Measurements from ENCODE around the gene BAD. TPM values are rescaled to one million over a fixed set of nuclear protein-coding genes. Genes with fewer than 3 reads are reported as not detected.
"Not testable (repeated sequence)": the region's sequence is repeated elsewhere in the genome, so short reads cannot be mapped to it uniquely, and the experiment has no call there.

BAD gene
- total and polyA plus RNA-seq, 8 donors = 45.0 to 71.4 (median 55.1) TPM

DNA sequence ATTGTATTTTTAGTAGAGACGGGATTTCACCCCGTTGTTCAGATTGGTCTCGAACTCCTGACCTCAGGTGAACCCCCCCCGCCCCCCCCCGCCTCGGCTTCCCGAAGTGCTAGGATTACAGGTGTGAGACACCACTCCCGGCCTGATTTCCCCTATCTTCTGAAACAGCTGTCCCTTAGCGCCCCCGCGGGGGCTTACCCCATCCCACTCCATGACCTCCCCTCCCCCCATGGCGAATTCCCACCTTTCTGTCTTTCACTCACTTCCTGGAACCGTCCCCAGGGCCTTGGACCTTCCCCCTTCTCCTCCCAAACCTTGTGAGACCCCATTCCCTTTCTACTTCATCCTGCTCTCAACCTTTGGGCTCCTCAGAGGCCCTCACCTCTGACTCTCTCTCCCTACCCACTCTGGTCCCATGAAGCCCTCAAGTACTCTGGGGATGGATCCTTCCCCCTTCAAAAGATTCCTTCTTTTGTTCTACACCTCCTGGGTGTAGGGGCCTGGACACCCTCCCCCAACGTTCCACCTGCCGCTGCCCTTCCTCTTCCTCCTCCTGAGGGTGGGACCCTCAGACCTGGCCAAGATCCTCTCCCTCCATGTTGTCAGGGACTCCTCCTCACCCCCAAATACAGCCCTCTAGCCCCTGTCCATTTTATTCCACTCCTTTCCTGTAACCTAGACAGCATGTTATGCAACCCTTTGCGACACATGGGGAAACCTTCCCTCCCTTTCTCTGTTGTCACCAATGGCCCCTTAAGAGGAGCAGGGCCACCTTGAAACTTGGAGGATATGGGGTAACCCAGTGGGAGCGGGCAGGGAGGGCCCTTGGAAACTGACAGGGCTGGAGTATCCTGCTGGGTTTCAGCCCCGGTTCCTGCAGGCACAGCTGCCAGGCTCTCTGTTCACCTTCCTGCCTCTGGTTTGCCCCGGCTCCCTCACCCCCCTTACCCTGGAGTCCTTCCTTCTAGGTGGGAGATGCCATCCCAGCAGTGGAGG is 34.6 kb upstream of the BAD start:
- DNase-seq (no peak), ATAC-seq (no peak)
- Histone ChIP-seq H3K27ac (peak overlapping the region; percentile 98 to 99), H3K9me3 (no peaks in the 10 kb centered on the region), H3K36me3 (peaks cover 0 to 47% of the 10 kb centered on the region in 2 donors), H3K27me3 (no peaks in the 10 kb centered on the region), H3K4me1 (peaks cover 5 to 44% of the 10 kb centered on the region in 2 donors), H3K4me3 (peak overlapping the region; percentile 71 to 85)
- TF ChIP-seq, protein P1, sequence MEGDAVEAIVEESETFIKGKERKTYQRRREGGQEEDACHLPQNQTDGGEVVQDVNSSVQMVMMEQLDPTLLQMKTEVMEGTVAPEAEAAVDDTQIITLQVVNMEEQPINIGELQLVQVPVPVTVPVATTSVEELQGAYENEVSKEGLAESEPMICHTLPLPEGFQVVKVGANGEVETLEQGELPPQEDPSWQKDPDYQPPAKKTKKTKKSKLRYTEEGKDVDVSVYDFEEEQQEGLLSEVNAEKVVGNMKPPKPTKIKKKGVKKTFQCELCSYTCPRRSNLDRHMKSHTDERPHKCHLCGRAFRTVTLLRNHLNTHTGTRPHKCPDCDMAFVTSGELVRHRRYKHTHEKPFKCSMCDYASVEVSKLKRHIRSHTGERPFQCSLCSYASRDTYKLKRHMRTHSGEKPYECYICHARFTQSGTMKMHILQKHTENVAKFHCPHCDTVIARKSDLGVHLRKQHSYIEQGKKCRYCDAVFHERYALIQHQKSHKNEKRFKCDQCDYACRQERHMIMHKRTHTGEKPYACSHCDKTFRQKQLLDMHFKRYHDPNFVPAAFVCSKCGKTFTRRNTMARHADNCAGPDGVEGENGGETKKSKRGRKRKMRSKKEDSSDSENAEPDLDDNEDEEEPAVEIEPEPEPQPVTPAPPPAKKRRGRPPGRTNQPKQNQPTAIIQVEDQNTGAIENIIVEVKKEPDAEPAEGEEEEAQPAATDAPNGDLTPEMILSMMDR (IDR thresholded peaks at IDR 0.05) = no peak
- intact Hi-C loops (cut with DNase I) = no loop called here

DNA sequence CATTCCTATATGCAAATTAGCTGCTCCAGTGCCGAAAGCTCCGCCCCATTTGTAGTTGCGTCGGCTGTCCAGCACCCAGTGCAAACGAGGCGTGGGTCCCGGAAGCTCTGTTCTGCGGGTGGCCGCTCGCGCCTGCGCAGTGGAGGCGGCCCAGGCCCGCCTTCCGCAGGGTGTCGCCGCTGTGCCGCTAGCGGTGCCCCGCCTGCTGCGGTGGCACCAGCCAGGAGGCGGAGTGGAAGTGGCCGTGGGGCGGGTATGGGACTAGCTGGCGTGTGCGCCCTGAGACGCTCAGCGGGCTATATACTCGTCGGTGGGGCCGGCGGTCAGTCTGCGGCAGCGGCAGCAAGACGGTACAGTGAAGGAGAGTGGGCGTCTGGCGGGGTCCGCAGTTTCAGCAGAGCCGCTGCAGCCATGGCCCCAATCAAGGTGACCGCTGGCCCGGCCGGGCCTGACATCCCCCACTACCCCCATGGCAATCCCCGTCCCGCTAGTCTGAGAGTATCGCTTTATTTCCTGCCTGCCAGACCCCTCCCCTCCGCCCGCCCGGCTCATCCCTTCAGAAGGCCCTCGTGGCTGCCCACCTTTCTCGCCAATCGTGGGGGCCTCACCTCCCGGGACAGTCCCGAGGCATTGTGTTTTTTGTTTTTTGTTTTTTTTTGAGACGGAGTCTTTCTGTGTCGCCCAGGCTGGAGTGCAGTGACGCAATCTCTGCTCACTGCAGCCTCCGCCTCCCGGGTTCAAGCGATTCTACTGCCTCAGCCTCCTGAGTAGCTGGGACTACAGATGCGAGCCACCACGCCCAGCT is 33.7 kb upstream of the BAD start, which contains the start of gene PRDX5:
Gene PRDX5 (plus strand): TSS at position 161 of the 805 bp plus-strand sequence. CDS start 95 bp downstream, at position 256.
- Histone ChIP-seq H3K4me3 (peak within 1 kb of the TSS; percentile 71 to 85), H3K27ac (peak within 1 kb of the TSS; percentile 98 to 99), H3K36me3 (peaks cover 0 to 56% of the 10 kb centered on the region in 2 donors), H3K9me3 (no peaks in the 10 kb centered on the region), H3K4me1 (peaks cover 5 to 47% of the 10 kb centered on the region in 2 donors), H3K27me3 (no peaks in the 10 kb centered on the region)
- DNase-seq (peak; percentile 95 to 99 (median 98)), ATAC-seq (peak; percentile 87)
- TF ChIP-seq, protein P1 (IDR thresholded peaks at IDR 0.05) = peak in 1 of 2 donors; percentile 47
- intact Hi-C loops (cut with DNase I) = no loop called here

DNA sequence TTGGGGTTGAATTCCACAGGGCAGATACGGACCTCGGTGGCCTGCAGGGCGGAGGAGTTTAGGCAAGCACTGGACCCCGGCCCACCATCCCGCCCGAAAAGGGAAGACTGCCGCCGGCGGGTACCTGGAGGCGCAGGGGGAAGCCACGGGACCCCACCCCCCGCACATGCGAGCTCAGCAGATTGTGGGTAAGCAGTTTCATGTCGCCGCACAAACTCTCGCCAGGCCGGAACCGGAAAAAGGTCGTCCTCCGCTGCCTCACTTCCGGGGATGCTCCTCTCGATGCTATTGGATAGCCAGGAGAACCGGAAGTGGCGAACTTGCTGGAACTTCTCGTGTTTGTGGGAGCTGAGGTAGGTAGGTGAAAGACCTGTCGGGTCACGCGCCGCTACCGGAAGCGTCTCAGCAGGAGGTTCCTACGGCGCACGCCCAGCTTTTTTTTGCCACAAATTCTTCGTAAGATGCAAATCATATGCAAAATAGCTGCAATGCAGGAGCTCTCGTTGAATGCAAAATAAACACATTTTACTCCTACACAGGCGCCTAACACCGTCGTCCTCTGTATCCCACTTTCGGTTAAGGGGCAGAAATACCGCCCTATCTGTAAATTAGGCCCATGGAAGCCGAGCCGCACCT is 33.0 kb upstream of the BAD start, which contains the start of gene TRMT112:
Gene TRMT112 (minus strand): TSS at position 235 of the 636 bp plus-strand sequence. CDS start 33 bp downstream, at position 202.
- Histone ChIP-seq H3K4me1 (peaks cover 5 to 46% of the 10 kb centered on the region in 2 donors), H3K4me3 (peak within 1 kb of the TSS; percentile 71 to 85), H3K36me3 (peaks cover 0 to 54% of the 10 kb centered on the region in 2 donors), H3K27ac (peak within 1 kb of the TSS; percentile 98 to 99), H3K9me3 (no peaks in the 10 kb centered on the region), H3K27me3 (no peaks in the 10 kb centered on the region)
- DNase-seq (peak; percentile 90 to 98 (median 95)), ATAC-seq (peak; percentile 80)
- TF ChIP-seq, protein P1 (IDR thresholded peaks at IDR 0.05) = no peak
- intact Hi-C loops (cut with DNase I) = no loop called here

DNA sequence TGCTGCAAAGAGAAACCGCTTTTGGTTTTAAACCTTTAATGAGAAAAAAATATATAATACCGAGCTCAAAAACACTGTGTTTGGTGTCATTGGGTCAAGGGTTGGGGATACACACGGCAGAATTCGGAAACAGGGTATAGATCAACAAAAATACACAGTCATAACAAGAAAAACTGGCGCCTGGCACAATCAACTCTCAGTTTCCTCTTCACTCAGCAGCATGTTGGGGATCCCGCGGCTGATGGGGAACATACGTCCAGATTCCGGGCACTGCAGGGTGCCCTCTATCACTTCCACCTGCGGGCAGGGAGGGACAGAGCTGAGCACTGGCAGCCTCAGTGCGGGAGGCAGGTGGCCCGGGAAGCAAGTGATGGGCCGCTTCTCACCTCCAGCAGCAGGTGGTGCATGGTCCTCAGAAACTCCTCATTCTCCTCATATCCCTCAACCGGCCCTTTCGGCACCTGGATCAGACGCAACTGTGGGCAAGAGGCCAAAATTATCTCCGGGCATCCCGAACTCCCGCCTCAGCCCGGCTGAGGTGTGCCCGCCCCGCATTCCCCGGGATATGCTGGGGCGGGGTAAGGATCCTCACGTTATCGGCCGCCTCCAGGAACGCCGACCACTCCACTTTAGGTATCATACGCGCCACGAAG is 32.3 kb upstream of the BAD start:
- ATAC-seq = no peak

DNA sequence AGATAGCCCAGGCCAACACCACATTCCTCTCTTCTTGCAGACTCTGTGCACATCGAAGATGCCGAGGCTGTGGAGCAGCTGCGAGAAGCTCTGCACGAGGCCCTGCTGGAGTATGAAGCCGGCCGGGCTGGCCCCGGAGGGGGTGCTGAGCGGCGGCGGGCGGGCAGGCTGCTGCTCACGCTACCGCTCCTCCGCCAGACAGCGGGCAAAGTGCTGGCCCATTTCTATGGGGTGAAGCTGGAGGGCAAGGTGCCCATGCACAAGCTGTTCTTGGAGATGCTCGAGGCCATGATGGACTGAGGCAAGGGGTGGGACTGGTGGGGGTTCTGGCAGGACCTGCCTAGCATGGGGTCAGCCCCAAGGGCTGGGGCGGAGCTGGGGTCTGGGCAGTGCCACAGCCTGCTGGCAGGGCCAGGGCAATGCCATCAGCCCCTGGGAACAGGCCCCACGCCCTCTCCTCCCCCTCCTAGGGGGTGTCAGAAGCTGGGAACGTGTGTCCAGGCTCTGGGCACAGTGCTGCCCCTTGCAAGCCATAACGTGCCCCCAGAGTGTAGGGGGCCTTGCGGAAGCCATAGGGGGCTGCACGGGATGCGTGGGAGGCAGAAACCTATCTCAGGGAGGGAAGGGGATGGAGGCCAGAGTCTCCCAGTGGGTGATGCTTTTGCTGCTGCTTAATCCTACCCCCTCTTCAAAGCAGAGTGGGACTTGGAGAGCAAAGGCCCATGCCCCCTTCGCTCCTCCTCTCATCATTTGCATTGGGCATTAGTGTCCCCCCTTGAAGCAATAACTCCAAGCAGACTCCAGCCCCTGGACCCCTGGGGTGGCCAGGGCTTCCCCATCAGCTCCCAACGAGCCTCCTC is 31.4 kb upstream of the BAD start:
- peaks cover 0 to 53% of the 10 kb centered on the region in 2 donors for H3K36me3 ChIP-seq
- DNase-seq; H3K9me3 ChIP-seq; H3K27me3 ChIP-seq; intact Hi-C loops (cut with DNase I); ATAC-seq: not testable (repeated sequence)
- H3K27ac ChIP-seq = peak overlapping the region in 1 of 2 donors; percentile 99
- H3K4me3 ChIP-seq = peak overlapping the region in 1 of 2 donors; percentile 71
- H3K4me1 ChIP-seq = peaks cover 5 to 45% of the 10 kb centered on the region in 2 donors

More for the DNA sequence above, 32.3 kb upstream of the BAD start:
- Histone ChIP-seq H3K36me3 (peaks cover 0 to 52% of the 10 kb centered on the region in 2 donors), H3K4me3 (peak overlapping the region; percentile 71 to 85), H3K27me3 (no peaks in the 10 kb centered on the region), H3K27ac (peak overlapping the region; percentile 98 to 99), H3K9me3 (no peaks in the 10 kb centered on the region), H3K4me1 (peaks cover 5 to 46% of the 10 kb centered on the region in 2 donors)
- intact Hi-C loops (cut with DNase I) = no loop called here
- DNase-seq = no peak
- TF ChIP-seq, protein P1 (IDR thresholded peaks at IDR 0.05) = no peak
